ENCODE data around the gene HSDL1. TPM values are rescaled to one million over a fixed set of nuclear protein-coding genes. Genes with fewer than 3 reads are reported as not detected.

Gene HSDL1
- total and polyA plus RNA-seq, 2 of the 8 experiments (the other 6 are each of a cell fraction or from before 2014, with no cell fraction given), result 25.0 to 55.7 TPM

DNA sequence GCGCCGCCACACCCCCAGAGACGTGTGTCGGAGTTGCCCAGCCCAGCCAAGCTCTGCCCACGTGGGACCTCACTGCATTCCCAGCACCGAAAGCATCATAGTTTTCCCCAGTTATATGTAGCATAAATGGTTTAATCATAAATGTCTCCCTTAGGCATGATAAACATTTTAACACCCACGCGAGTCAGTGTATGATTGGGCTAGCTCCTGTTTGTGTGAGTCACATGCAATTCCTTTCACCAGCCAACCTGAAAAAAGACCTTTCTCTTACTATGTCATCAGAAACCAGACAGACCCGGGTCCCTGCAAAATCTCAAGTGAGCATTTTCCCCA lies 32.7 kb upstream of the HSDL1 start:
- Histone ChIP-seq H3K56ac (replicated peaks; ENCODE audit: insufficient read length, low read depth, low read length) (no peak overlapping the region), H3K27ac (ENCODE audit: low read depth, low read length) (no peak overlapping the region), H3K9ac (replicated peaks in 1 of 4; ENCODE audit: extremely low read depth in 1 of 4, low read depth in 3 of 4, low read length in 3 of 4) (no peak overlapping the region), H2BK12ac (ENCODE audit: low read depth, low read length) (no peak overlapping the region), H3K27me3 (replicated peaks in 1 of 4; ENCODE audit: control insufficient read depth in 3 of 4, extremely low read depth in 1 of 4, insufficient read depth in 3 of 4, low read length in 3 of 4) (no peaks in the 10 kb centered on the region), H3K23me2 (ENCODE audit: low read depth, low read length) (no peaks in the 10 kb centered on the region), H2BK120ac (replicated peaks; ENCODE audit: low read depth, low read length) (no peak overlapping the region), H2BK5ac (ENCODE audit: low read depth, low read length) (no peak overlapping the region), H2BK20ac (ENCODE audit: low read length) (no peak overlapping the region), H3K18ac (ENCODE audit: extremely low read depth, low read length) (no peak overlapping the region), H3K79me1 (ENCODE audit: low read depth, low read length) (no peaks in the 10 kb centered on the region; the same call in 1 of the 2 replicates), H3K14ac (ENCODE audit: insufficient read length) (no peak overlapping the region), H2AK5ac (ENCODE audit: low read depth, low read length) (no peak overlapping the region), H3K4me1 (replicated peaks in 1 of 4; ENCODE audit: control insufficient read depth in 3 of 4, insufficient read depth in 4 of 4, low read length in 3 of 4) (no peaks in the 10 kb centered on the region), H3K4ac (replicated peaks; ENCODE audit: insufficient read length, low read depth, low read length) (no peak overlapping the region), H4K8ac (ENCODE audit: extremely low read depth, insufficient read depth, low read length) (no peak overlapping the region), H3K36me3 (ENCODE audit: control insufficient read depth in 2 of 4, insufficient read depth in 4 of 4, low read length in 3 of 4) (peaks cover 4 to 33% (median 24%) of the 10 kb centered on the region in 4 experiments), H2AFZ (ENCODE audit: low read length) (no peak overlapping the region), H4K5ac (ENCODE audit: insufficient read length, low read depth, low read length) (no peak overlapping the region), H3K23ac (ENCODE audit: insufficient read length) (no peak overlapping the region), H3K4me2 (ENCODE audit: insufficient read depth in 1 of 2, low read depth in 2 of 2, low read length in 2 of 2) (no peak overlapping the region), H4K91ac (replicated peaks; ENCODE audit: insufficient read length, low read length) (no peak overlapping the region), H2BK15ac (ENCODE audit: low read length) (no peak overlapping the region), H3K9me3 (ENCODE audit: insufficient read depth in 2 of 2, low read depth in 1 of 2, low read length in 1 of 2) (no peaks in the 10 kb centered on the region), H3K4me3 (ENCODE audit: extremely low read depth in 1 of 4, insufficient read depth in 2 of 4, low read depth in 3 of 4, low read length in 4 of 4) (no peak overlapping the region), H4K20me1 (replicated peaks in 1 of 2; ENCODE audit: control insufficient read depth in 1 of 2, insufficient read depth in 2 of 2, low read length in 2 of 2) (peaks cover 2 to 5% of the 10 kb centered on the region in 2 experiments), H3K79me2 (ENCODE audit: control insufficient read depth in 1 of 2, insufficient read depth in 2 of 2, low read length in 2 of 2) (no peaks in the 10 kb centered on the region)
- CTCF ChIA-PET (ENCODE audit: partially characterized antibody), result interaction anchor here (0.9 to 8.9 kb wide), 12 partner anchors 9 to 306 kb away, joined by 3 to 93 read pairs (median 10); partner anchors contain the start of gene TAF1C
- no peak for DNase-seq (ENCODE audit: low read depth in 1 of 2, low spot score in 2 of 2)
- POLR2A ChIA-PET (ENCODE audit: partially characterized antibody), result interaction anchor here (1.3 to 5.9 kb wide), 3 partner anchors 10 to 61 kb away, joined by 3 to 35 read pairs (median 7); partner anchors contain the start of gene MBTPS1
- FAIRE-seq, result no peak
- WGBS, 2 experiments (ENCODE audit: extremely low coverage in 1 of 2, insufficient coverage in 1 of 2, insufficient read length in 1 of 2, insufficient replicate concordance in 2 of 2, low coverage in 1 of 2, low lambda C conversion rate in 2 of 2, missing lambda C conversion rate in 1 of 2), result 91% methylated on average over 9 of the region's 9 CpGs; no CpG with 5 or more reads in 1 of the 2 experiments
- TF ChIP-seq POLR2A (IDR thresholded peaks at IDR 0.05; ENCODE audit: control extremely low read depth in 1 of 2, low read depth in 2 of 2, low read length in 2 of 2), result no peak
- no peak for TF ChIP-seq JUN (IDR thresholded peaks at IDR 0.05; ENCODE audit: low read depth, low read length)
- TF ChIP-seq SAP30 (IDR thresholded peaks at IDR 0.05; ENCODE audit: insufficient read depth, insufficient replicate concordance, low read length), result no peak
- TF ChIP-seq EGR1 (IDR thresholded peaks at IDR 0.05; ENCODE audit: borderline replicate concordance, low read depth, low read length), result no peak
- TF ChIP-seq SP4 (IDR thresholded peaks at IDR 0.05; ENCODE audit: low read length), result no peak
- no peak for TF ChIP-seq SRF (IDR thresholded peaks at IDR 0.05; ENCODE audit: low read depth, low read length)
- TF ChIP-seq SP2 (IDR thresholded peaks at IDR 0.05; ENCODE audit: low read length), result no peak
